Tibial nerve (tissue), 4 donors: ENCODE results near the gene FBXW2. TPM values are rescaled to one million over a fixed set of nuclear protein-coding genes. Genes with fewer than 3 reads are reported as not detected.

Experiments used
- DNase-seq, 2 donors: peaks; one replicate each; pipeline ENCODE4 v3.0.0-alpha.2; 2019; ENCODE audit warnings: low spot score in 2 of 2
- H3K27ac ChIP-seq, 4 donors: fragments of 200-600 bp; sonication (generic) in 3 of 4; one replicate each; pipeline ENCODE4 v1.5.1; 2017 to 2019; ENCODE audit warnings: mild to moderate bottlenecking in 1 of 4
- H3K27me3 ChIP-seq, 2 donors: fragments of 200-600 bp; sonication (generic) in 1 of 2; one replicate each; pipeline versions ENCODE4 v1.5.1 to v1.6.0; 2017 to 2019
- H3K36me3 ChIP-seq, 3 donors: fragments of 200-600 bp; sonication (generic); one replicate each; pipeline ENCODE4 v1.5.1; 2018 to 2019
- H3K4me1 ChIP-seq, 4 donors: fragments of 200-600 bp; sonication (generic) in 3 of 4; one replicate each; pipeline ENCODE4 v1.5.1; 2017 to 2019
- H3K4me3 ChIP-seq, 4 donors: fragments of 200-600 bp; sonication (generic) in 3 of 4; one replicate each; pipeline ENCODE4 v1.5.1; 2017 to 2019; ENCODE audit warnings: mild to moderate bottlenecking in 1 of 4, moderate library complexity in 1 of 4
- H3K9me3 ChIP-seq, 4 donors: fragments of 200-600 bp; sonication (generic) in 3 of 4; one replicate each; pipeline ENCODE4 v1.5.1; 2017 to 2019
- EP300 ChIP-seq, 2 donors: sonication (generic); formaldehyde crosslinking; IDR thresholded peaks; one replicate each; pipeline ENCODE4 v1.6.1; 2017; ENCODE audit warnings: antibody characterized with exemption in 2 of 2, mild to moderate bottlenecking in 1 of 2
- POLR2A ChIP-seq, 2 donors: fragments of 450-650 bp; IDR thresholded peaks; one replicate each; pipeline ENCODE4 v1.6.1; 2017; ENCODE audit warnings: antibody characterized with exemption in 2 of 2, mild to moderate bottlenecking in 2 of 2, moderate library complexity in 2 of 2
- whole genome bisulfite sequencing, 2 donors: methylation state at CpG; one replicate each; pipeline ENCODE4 v1.1.5; 2018; 5-methylcytosine and 5-hydroxymethylcytosine counted together
- total RNA-seq, 4 donors: library from RNA; depleted of rRNA; stranded (reverse); fragments of >200 nt; gene quantifications; one replicate each; pipeline ENCODE4 v1.1.0, GENCODE V29; 2016
- TF ChIP-seq, protein P1 (sequence below), 5 experiments: fragments of 200-600 bp in 3 of 5; fragments of 450-650 bp in 2 of 5; sonication (generic) in 3 of 5; IDR thresholded peaks; one replicate each; pipeline ENCODE4 v1.5.1; 2016 to 2019; ENCODE audit warnings: antibody characterized with exemption in 5 of 5, mild to moderate bottlenecking in 3 of 5, moderate library complexity in 2 of 5

The FBXW2 gene
- total RNA-seq, 4 donors from 2014 or later = 33.9 to 56.6 (median 45.7) TPM

DNA sequence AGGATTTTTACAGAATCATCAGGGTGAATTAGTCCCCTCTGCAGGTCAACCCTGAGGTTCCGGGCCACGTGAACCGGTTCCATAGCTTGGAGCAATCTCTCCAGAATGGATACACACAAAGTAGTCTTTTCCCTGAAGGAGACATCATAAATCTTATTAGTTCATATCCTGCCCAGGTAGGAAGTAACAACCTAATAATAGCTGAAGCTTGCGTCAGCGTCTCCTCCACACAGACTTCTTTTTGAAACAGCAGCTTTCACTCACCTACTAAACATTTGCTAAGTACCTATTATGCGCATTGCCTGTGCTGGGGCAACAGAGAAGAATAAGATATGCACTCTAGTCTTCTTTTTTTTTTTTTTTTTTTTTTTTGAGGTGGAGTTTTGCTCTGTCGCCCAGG, 40.1 kb upstream of the FBXW2 start:
- WGBS, 2 donors = 93 to 97% methylated on average over 7 of the region's 7 CpGs
- H3K27ac ChIP-seq = no peak overlapping the region
- DNase-seq = no peak
- no peak for TF ChIP-seq EP300 (IDR thresholded peaks at IDR 0.05)
- TF ChIP-seq, protein P1, sequence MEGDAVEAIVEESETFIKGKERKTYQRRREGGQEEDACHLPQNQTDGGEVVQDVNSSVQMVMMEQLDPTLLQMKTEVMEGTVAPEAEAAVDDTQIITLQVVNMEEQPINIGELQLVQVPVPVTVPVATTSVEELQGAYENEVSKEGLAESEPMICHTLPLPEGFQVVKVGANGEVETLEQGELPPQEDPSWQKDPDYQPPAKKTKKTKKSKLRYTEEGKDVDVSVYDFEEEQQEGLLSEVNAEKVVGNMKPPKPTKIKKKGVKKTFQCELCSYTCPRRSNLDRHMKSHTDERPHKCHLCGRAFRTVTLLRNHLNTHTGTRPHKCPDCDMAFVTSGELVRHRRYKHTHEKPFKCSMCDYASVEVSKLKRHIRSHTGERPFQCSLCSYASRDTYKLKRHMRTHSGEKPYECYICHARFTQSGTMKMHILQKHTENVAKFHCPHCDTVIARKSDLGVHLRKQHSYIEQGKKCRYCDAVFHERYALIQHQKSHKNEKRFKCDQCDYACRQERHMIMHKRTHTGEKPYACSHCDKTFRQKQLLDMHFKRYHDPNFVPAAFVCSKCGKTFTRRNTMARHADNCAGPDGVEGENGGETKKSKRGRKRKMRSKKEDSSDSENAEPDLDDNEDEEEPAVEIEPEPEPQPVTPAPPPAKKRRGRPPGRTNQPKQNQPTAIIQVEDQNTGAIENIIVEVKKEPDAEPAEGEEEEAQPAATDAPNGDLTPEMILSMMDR (IDR thresholded peaks at IDR 0.05) = no peak
- no peak for TF ChIP-seq POLR2A (IDR thresholded peaks at IDR 0.05)
- H3K4me1 ChIP-seq = peaks cover 0 to 3% (median 0%) of the 10 kb centered on the region in 4 donors
- no peak overlapping the region for H3K4me3 ChIP-seq
- H3K36me3 ChIP-seq = peaks cover 0 to 71% (median 0%) of the 10 kb centered on the region in 3 donors
- no peaks in the 10 kb centered on the region for H3K9me3 ChIP-seq
- no peaks in the 10 kb centered on the region for H3K27me3 ChIP-seq

DNA sequence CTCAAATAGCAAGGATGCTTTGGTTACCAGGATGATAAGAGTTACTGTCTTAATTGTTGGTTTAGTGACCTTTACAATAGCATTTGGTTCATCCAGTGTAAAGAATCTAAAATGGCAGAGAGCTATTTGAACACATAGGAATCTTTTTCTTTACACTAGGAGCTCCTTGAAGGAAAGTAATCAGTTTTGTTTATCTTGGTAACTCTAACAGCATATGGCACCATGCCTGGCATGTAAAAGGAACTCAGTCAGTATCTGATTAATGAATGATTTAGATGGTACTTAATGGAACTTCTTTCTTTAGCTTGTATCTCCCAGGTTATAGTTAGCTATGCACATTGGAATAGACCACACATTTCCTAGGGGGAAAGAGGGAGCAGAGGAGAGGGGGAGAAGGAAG, 39.6 kb upstream of the FBXW2 start:
- Histone ChIP-seq H3K36me3 (peaks cover 0 to 76% (median 0%) of the 10 kb centered on the region in 3 donors), H3K27me3 (no peaks in the 10 kb centered on the region), H3K4me1 (no peaks in the 10 kb centered on the region), H3K4me3 (no peak overlapping the region), H3K27ac (no peak overlapping the region), H3K9me3 (no peaks in the 10 kb centered on the region)
- TF ChIP-seq, protein P1 (IDR thresholded peaks at IDR 0.05) = no peak
- TF ChIP-seq POLR2A (IDR thresholded peaks at IDR 0.05) (no peak), EP300 (IDR thresholded peaks at IDR 0.05) (no peak)
- DNase-seq = no peak

DNA sequence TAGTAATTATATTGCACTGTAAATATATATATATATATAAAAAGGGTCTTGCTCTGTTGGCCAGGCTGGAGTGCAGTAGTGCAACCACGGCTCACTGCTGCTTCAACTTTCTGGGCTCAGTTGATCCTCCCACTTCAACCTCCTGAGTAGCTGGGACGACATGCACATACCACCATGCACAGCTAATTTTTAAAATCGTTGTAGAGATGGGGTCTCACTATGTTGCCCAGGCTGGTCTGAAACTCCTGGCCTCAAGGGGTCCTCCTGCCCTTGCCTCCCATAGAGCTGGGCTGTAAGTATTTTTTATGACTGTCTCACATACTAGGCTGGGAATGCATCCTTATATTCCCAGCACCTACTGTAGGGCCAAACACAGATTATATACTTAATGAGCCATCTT, 37.6 kb upstream of the FBXW2 start:
- no peak for DNase-seq
- no peaks in the 10 kb centered on the region for H3K27me3 ChIP-seq
- TF ChIP-seq, protein P1 (IDR thresholded peaks at IDR 0.05) = no peak
- no peak for TF ChIP-seq POLR2A (IDR thresholded peaks at IDR 0.05)
- TF ChIP-seq EP300 (IDR thresholded peaks at IDR 0.05) = no peak
- 91 to 93% methylated on average over 3 of the region's 3 CpGs for WGBS, 2 donors
- no peak overlapping the region for H3K27ac ChIP-seq
- H3K4me1 ChIP-seq = no peaks in the 10 kb centered on the region
- H3K9me3 ChIP-seq = peaks cover 0 to 4% (median 0%) of the 10 kb centered on the region in 4 donors
- peaks cover 0 to 93% (median 15%) of the 10 kb centered on the region in 3 donors for H3K36me3 ChIP-seq
- no peak overlapping the region for H3K4me3 ChIP-seq

DNA sequence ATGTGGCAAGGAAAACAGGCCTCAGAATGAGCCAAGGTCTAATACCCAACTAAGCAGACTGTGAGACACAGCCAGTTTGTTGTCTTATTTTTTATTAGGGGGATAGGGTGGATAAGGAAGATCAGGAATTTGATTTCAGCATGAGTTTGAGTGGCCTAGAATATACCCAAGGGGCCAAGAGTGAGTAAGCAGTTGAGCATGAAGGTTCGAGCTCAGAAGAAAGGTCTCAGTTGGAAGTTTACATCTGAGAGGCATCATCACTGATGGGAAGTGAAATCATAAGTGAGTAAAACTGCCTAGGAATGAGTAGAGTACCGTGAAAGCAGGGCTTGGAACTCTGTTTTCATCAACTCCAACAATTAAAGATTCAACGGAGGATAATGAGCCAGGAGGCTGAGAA, 36.9 kb upstream of the FBXW2 start:
- 81 to 88% methylated on average over 3 of the region's 3 CpGs for WGBS, 2 donors
- no peaks in the 10 kb centered on the region for H3K27me3 ChIP-seq
- no peaks in the 10 kb centered on the region for H3K4me1 ChIP-seq
- no peak for DNase-seq
- no peak overlapping the region for H3K27ac ChIP-seq
- H3K4me3 ChIP-seq = no peak overlapping the region
- H3K9me3 ChIP-seq = peaks cover 0 to 12% (median 0%) of the 10 kb centered on the region in 4 donors
- H3K36me3 ChIP-seq = peaks cover 0 to 93% (median 16%) of the 10 kb centered on the region in 3 donors
- TF ChIP-seq EP300 (IDR thresholded peaks at IDR 0.05) = no peak
- TF ChIP-seq POLR2A (IDR thresholded peaks at IDR 0.05) = no peak
- TF ChIP-seq, protein P1 (IDR thresholded peaks at IDR 0.05) = no peak

DNA sequence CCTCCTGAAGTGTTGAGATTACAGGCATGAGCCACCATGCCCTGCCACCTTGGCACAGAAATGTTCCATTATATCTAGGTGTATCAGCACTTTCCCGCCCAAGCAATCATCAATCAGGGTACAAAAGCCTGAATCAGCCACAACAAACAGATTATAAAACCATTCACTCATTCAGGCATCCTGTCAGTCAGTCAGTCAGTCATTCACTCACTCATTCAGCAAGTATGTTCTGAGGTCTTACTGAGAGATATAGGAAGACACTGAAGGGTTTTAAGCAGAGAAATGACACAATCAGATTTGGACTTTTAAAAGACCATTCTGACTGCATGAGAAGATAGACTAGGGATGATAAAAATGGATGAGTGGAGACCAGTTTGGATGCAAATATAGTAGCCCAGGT, 36.4 kb upstream of the FBXW2 start:
- DNase-seq = no peak
- no peak overlapping the region for H3K4me3 ChIP-seq
- peaks cover 0 to 93% (median 17%) of the 10 kb centered on the region in 3 donors for H3K36me3 ChIP-seq
- TF ChIP-seq, protein P1 (IDR thresholded peaks at IDR 0.05) = no peak
- TF ChIP-seq POLR2A (IDR thresholded peaks at IDR 0.05) = no peak
- TF ChIP-seq EP300 (IDR thresholded peaks at IDR 0.05) = no peak
- H3K27me3 ChIP-seq = no peaks in the 10 kb centered on the region
- peaks cover 0 to 13% (median 0%) of the 10 kb centered on the region in 4 donors for H3K9me3 ChIP-seq
- no peaks in the 10 kb centered on the region for H3K4me1 ChIP-seq
- WGBS, 2 donors = 93 to 100% methylated on average over 1 of the region's 1 CpG
- H3K27ac ChIP-seq = no peak overlapping the region
